IMR-90 (cell line): ENCODE data around the gene PRKAR1B. TPM values are rescaled to one million over a fixed set of nuclear protein-coding genes. Genes with fewer than 3 reads are reported as not detected.

Experiments
- ATAC-seq: fragments of 200-7000 bp; cut with Tn5 transposase; 2 replicates; pipeline ENCODE4 v1.9.1; 2020; ENCODE audit warnings: low read depth, mild to moderate bottlenecking, moderate library complexity
- BruUV-seq: library from RNA; stranded (reverse); fragments of 400-500 nt; replicated peaks from 2 replicates; lab custom pipeline; 2021; lab: Mats Ljungman, UMichigan
- CTCF ChIA-PET: fragments of 300-600 bp; formaldehyde crosslinking; extraction: SDS; loops from one replicate; lab custom pipeline; 2021; ENCODE audit warnings: antibody characterized with exemption; lab: Yijun Ruan, JAX
- POLR2A ChIA-PET: fragments of 300-600 bp; sonication (Branson Sonifier 250); formaldehyde crosslinking; loops from one replicate; lab custom pipeline; 2022; ENCODE audit warnings: antibody characterized with exemption; ENCODE audit not compliant: unreplicated experiment; lab: Charles Lee
- DNase-seq: peaks from one replicate; pipeline ENCODE4 v3.0.0; 2013
- H2AFZ ChIP-seq: replicated peaks from 2 replicates; pipeline ENCODE3; 2013; ENCODE audit warnings: low read length, mild to moderate bottlenecking; ENCODE audit not compliant: poor library complexity
- H2AK5ac ChIP-seq: 2 replicates; pipeline ENCODE4 v1.6.1; 2013; ENCODE audit warnings: low read depth, low read length, inconsistent platforms
- H2AK9ac ChIP-seq: replicated peaks from 2 replicates; pipeline ENCODE3; 2013; ENCODE audit warnings: mild to moderate bottlenecking, low read depth, low read length, moderate library complexity; ENCODE audit not compliant: poor library complexity
- H2BK120ac ChIP-seq: 2 replicates; pipeline ENCODE4 v1.6.1; 2013; ENCODE audit warnings: low read depth, low read length, inconsistent platforms
- H2BK15ac ChIP-seq: 3 replicates; pipeline ENCODE4 v1.6.1; 2013; ENCODE audit warnings: low read depth, low read length, inconsistent platforms
- H2BK20ac ChIP-seq: 2 replicates; pipeline ENCODE4 v1.6.1; 2013; ENCODE audit warnings: low read depth, mild to moderate bottlenecking, inconsistent platforms, low read length, moderate library complexity
- H2BK5ac ChIP-seq: 2 replicates; pipeline ENCODE4 v1.6.1; 2013; ENCODE audit warnings: mild to moderate bottlenecking, low read depth, low read length, inconsistent platforms; ENCODE audit not compliant: poor library complexity, severe bottlenecking
- H3K14ac ChIP-seq: replicated peaks from 2 replicates; pipeline ENCODE4 v1.6.1; 2013; ENCODE audit warnings: low read depth, low read length, inconsistent platforms
- H3K18ac ChIP-seq: 2 replicates; pipeline ENCODE4 v1.6.1; 2013; ENCODE audit warnings: low read depth, low read length, control low read depth
- H3K23ac ChIP-seq: 2 replicates; pipeline ENCODE4 v1.6.1; 2013; ENCODE audit warnings: low read depth, low read length, inconsistent platforms
- H3K27ac ChIP-seq: 2 replicates; pipeline ENCODE4 v1.5.1; 2013; ENCODE audit warnings: mild to moderate bottlenecking, control low read depth, low read length; ENCODE audit not compliant: insufficient read depth
- H3K27me3 ChIP-seq: 2 replicates; pipeline ENCODE4 v1.6.1; 2013; ENCODE audit warnings: low read length; ENCODE audit not compliant: control insufficient read depth, insufficient read depth
- H3K36me3 ChIP-seq: 2 replicates; pipeline ENCODE4 v1.6.1; 2013; ENCODE audit warnings: low read length, mixed read lengths; ENCODE audit not compliant: control insufficient read depth, insufficient read depth
- H3K4ac ChIP-seq: 2 replicates; pipeline ENCODE4 v1.6.1; 2013; ENCODE audit warnings: low read depth, low read length, inconsistent platforms
- H3K4me1 ChIP-seq: 2 replicates; pipeline ENCODE4 v1.6.1; 2013; ENCODE audit warnings: low read length, mixed read lengths; ENCODE audit not compliant: control insufficient read depth, insufficient read depth
- H3K4me2 ChIP-seq: 2 replicates; pipeline ENCODE4 v1.6.1; 2013; ENCODE audit warnings: low read depth, mild to moderate bottlenecking, control low read depth, low read length, moderate library complexity
- H3K4me3 ChIP-seq: 2 replicates; pipeline ENCODE4 v1.5.1; 2013; ENCODE audit warnings: low read depth, mild to moderate bottlenecking, control low read depth, low read length, moderate library complexity; ENCODE audit not compliant: insufficient read depth
- H3K56ac ChIP-seq: 2 replicates; pipeline ENCODE4 v1.6.1; 2013; ENCODE audit warnings: low read length, inconsistent platforms; ENCODE audit not compliant: insufficient read depth; ENCODE audit errors: extremely low read depth
- H3K79me1 ChIP-seq, 2 experiments: 2 replicates each; pipeline ENCODE4 v1.6.1; 2013; ENCODE audit warnings: low read length in 2 of 2, inconsistent platforms in 1 of 2, low read depth in 1 of 2
- H3K9ac ChIP-seq: 2 replicates; pipeline ENCODE4 v1.6.1; 2013; ENCODE audit warnings: low read depth, low read length, control low read depth
- H3K9me1 ChIP-seq: 2 replicates; pipeline ENCODE4 v1.6.1; 2013; ENCODE audit warnings: low read length, inconsistent platforms; ENCODE audit not compliant: insufficient read depth
- H3K9me3 ChIP-seq: 2 replicates; pipeline ENCODE4 v1.6.1; 2013; ENCODE audit warnings: low read length; ENCODE audit not compliant: control insufficient read depth, insufficient read depth
- H4K20me1 ChIP-seq: 2 replicates; pipeline ENCODE4 v1.6.1; 2013; ENCODE audit warnings: low read length, inconsistent platforms; ENCODE audit not compliant: insufficient read depth
- H4K5ac ChIP-seq: 2 replicates; pipeline ENCODE4 v1.6.1; 2013; ENCODE audit warnings: mild to moderate bottlenecking, low read depth, low read length, control low read depth
- H4K8ac ChIP-seq, 2 experiments: 2 replicates each; pipeline ENCODE4 v1.6.1; 2013; ENCODE audit warnings: low read depth in 2 of 2, low read length in 2 of 2, control low read depth in 1 of 2, inconsistent platforms in 1 of 2
- H4K91ac ChIP-seq: 2 replicates; pipeline ENCODE4 v1.6.1; 2013; ENCODE audit warnings: low read depth, low read length, inconsistent platforms; ENCODE audit not compliant: insufficient read depth
- BHLHE40 ChIP-seq: fragments of 150-350 bp; IDR thresholded peaks from 2 replicates; pipeline ENCODE4 v1.6.1; 2016; ENCODE audit warnings: mild to moderate bottlenecking, low read depth, low read length
- CTCF ChIP-seq: conservative IDR thresholded peaks from 2 replicates; pipeline ENCODE4 v1.5.1; 2012; ENCODE audit warnings: mild to moderate bottlenecking, low read depth, low read length, improper control_type of control experiment
- ELK1 ChIP-seq: fragments of 150-350 bp; IDR thresholded peaks from 2 replicates; pipeline ENCODE4 v1.6.1; 2016; ENCODE audit warnings: low read depth, mild to moderate bottlenecking, low read length, moderate library complexity, borderline replicate concordance
- MAZ ChIP-seq: IDR thresholded peaks from 2 replicates; pipeline ENCODE4 v1.6.1; 2012; ENCODE audit warnings: low read depth, mild to moderate bottlenecking, low read length, improper control_type of control experiment, moderate library complexity, borderline replicate concordance
- MXI1 ChIP-seq: IDR thresholded peaks from 2 replicates; pipeline ENCODE4 v1.6.1; 2012; ENCODE audit warnings: low read depth, mild to moderate bottlenecking, low read length, moderate library complexity, borderline replicate concordance
- RCOR1 ChIP-seq: IDR thresholded peaks from 2 replicates; pipeline ENCODE4 v1.6.1; 2012; ENCODE audit warnings: mild to moderate bottlenecking, low read length, improper control_type of control experiment; ENCODE audit not compliant: insufficient replicate concordance
- USF2 ChIP-seq: fragments of 150-350 bp; IDR thresholded peaks from 2 replicates; pipeline ENCODE4 v1.6.1; 2017; ENCODE audit warnings: mild to moderate bottlenecking, antibody characterized with exemption, low read length, low read depth
- WGBS, 2 experiments: methylation state at CpG; one replicate each; pipeline versions ENCODE4 v1.1.5 to v1.1.7; 2013; ENCODE audit warnings: missing lambda C conversion rate in 2 of 2; ENCODE audit not compliant: insufficient read length in 1 of 2; ENCODE audit errors: extremely low coverage in 2 of 2; 5-methylcytosine and 5-hydroxymethylcytosine counted together
- dilution Hi-C: fragments of 300-500 bp; cut with HindIII; formaldehyde crosslinking; loops from one replicate; pipeline ENCODE4 v1.14.3; 2018; ENCODE audit warnings: low sequenced_read_pairs; ENCODE audit not compliant: unreplicated experiment
- in situ Hi-C: fragments of 300-500 bp; cut with MboI; formaldehyde crosslinking; loops from 3 replicates; pipeline ENCODE4 v1.14.3; 2019; ENCODE audit warnings: low sequenced_read_pairs, inconsistent platforms, mixed read lengths
- intact Hi-C: fragments of 100-400 bp; cut with micrococcal nuclease; formaldehyde crosslinking; loops from 2 replicates; pipeline ENCODE4 v1.10.0; 2022
- polyA plus RNA-seq, 3 experiments: library from polyadenylated mRNA; depleted of rRNA; stranded (reverse); fragments of >200 nt; gene quantifications; 2 replicates each; pipeline ENCODE4 v1.2.3, GENCODE V29; 2012; ENCODE audit warnings: low replicate concordance in 1 of 3
- total RNA-seq: library from RNA; depleted of rRNA; stranded (reverse); fragments of >200 nt; gene quantifications from 2 replicates; pipeline ENCODE4 v1.2.3, GENCODE V29; 2012

PRKAR1B gene
- total and polyA plus RNA-seq, 2 of the 4 experiments (the other 2 are of a cell fraction): 15.2 to 20.2 TPM

GRCh38 chr7:659306-659847 lies 67.7 kb downstream of the PRKAR1B start:
- Histone ChIP-seq H3K23ac (no peak overlapping the region), H3K9me3 (peaks cover 2% of the 10 kb centered on the region; the same call in 1 of the 2 replicates), H3K79me1 (no peaks in the 10 kb centered on the region), H3K14ac (no peak overlapping the region), H2BK120ac (no peak overlapping the region), H3K27ac (no peak overlapping the region), H3K27me3 (no peaks in the 10 kb centered on the region), H2AFZ (no peak overlapping the region), H3K4me2 (no peak overlapping the region), H4K20me1 (no peaks in the 10 kb centered on the region), H3K4ac (no peak overlapping the region), H4K5ac (no peak overlapping the region), H2AK9ac (no peak overlapping the region), H3K9me1 (no peaks in the 10 kb centered on the region), H3K9ac (no peak overlapping the region), H2BK5ac (no peak overlapping the region), H3K4me3 (no peak overlapping the region), H4K8ac (no peak overlapping the region), H4K91ac (no peak overlapping the region), H2AK5ac (no peak overlapping the region), H3K4me1 (no peaks in the 10 kb centered on the region), H3K18ac (no peak overlapping the region), H3K36me3 (no peaks in the 10 kb centered on the region), H2BK15ac (no peak overlapping the region), H2BK20ac (no peak overlapping the region), H3K56ac (no peak overlapping the region)
- intact Hi-C loops: no loop called here
- TF ChIP-seq USF2: no peak
- no peak for TF ChIP-seq MXI1
- TF ChIP-seq RCOR1: no peak
- no peak for TF ChIP-seq MAZ
- no peak for TF ChIP-seq CTCF
- no peak for TF ChIP-seq BHLHE40
- no peak for TF ChIP-seq ELK1
- no TSS peak for BruUV-seq
- ChIA-PET POLR2A (no interaction called here), CTCF (interaction anchor here (1.7 kb wide), 1 partner anchor 9 kb away, joined by 5 read pairs; no protein-coding TSS in a partner anchor)
- ATAC-seq (no peak), DNase-seq (no peak)
- in situ Hi-C loops: no loop called here
- WGBS, 2 experiments: no CpG with 5 or more reads among the region's 25 CpGs
- dilution Hi-C loops: no loop called here
